K562 (cell line): ENCODE data around the gene MAST4. TPM values are rescaled to one million over a fixed set of nuclear protein-coding genes. Genes with fewer than 3 reads are reported as not detected.

Experiments used
- ATAC-seq: fragments of 200-7000 bp; cut with Tn5 transposase; 3 replicates; pipeline ENCODE4 v1.9.1; 2020; ENCODE audit warnings: moderate library complexity
- BruUV-seq: library from RNA; stranded (reverse); fragments of 400-500 nt; replicated peaks from 2 replicates; lab custom pipeline; 2021; lab: Mats Ljungman, UMichigan
- CTCF ChIA-PET: fragments of 300-600 bp; formaldehyde crosslinking; extraction: SDS; loops from one replicate; lab custom pipeline; 2021; ENCODE audit warnings: low intra/inter-chr PET ratio; lab: Yijun Ruan, JAX
- POLR2A ChIA-PET: fragments of 300-600, 350-650 bp; sonication (Branson Sonifier 250); formaldehyde crosslinking; extraction: SDS; loops from one replicate; lab custom pipeline; 2021; ENCODE audit warnings: antibody characterized with exemption, inconsistent platforms; lab: Yijun Ruan, JAX
- DNase-seq, 4 experiments: peaks; one replicate each; pipeline versions ENCODE4 v3.0.0 to v3.0.0-alpha.2; 2011 to 2018; ENCODE audit warnings: low spot score in 3 of 4, mixed read lengths in 3 of 4; ENCODE audit errors: extremely low read depth in 1 of 4
- FAIRE-seq: peaks from 2 replicates; lab custom pipeline; 2011; peaks lifted over from hg19 to GRCh38; lab: Jason Lieb, UNC
- H2AFZ ChIP-seq: 2 replicates; pipeline ENCODE4 v1.6.0; 2011; ENCODE audit warnings: low read depth, low read length, control low read depth, inconsistent platforms
- H3K27ac ChIP-seq: fragments of 200-600 bp; 3 replicates; pipeline ENCODE4 v1.8.0; 2011; ENCODE audit warnings: low read depth, mild to moderate bottlenecking, control low read depth, inconsistent platforms, low read length, moderate library complexity, mixed read lengths; ENCODE audit errors: extremely low read depth
- H3K27me3 ChIP-seq, 2 experiments: fragments of 300-600 bp in 1 of 2; 2 replicates in 1 of 2; 3 replicates in 1 of 2; pipeline versions ENCODE4 v1.6.0 to v1.8.0; 2011; ENCODE audit warnings: inconsistent platforms in 2 of 2, low read length in 2 of 2, mild to moderate bottlenecking in 1 of 2, mixed read lengths in 1 of 2, moderate library complexity in 1 of 2; ENCODE audit not compliant: control insufficient read depth in 2 of 2, insufficient read depth in 2 of 2
- H3K36me3 ChIP-seq: fragments of 300-600 bp; 3 replicates; pipeline ENCODE4 v1.8.0; 2011; ENCODE audit warnings: mild to moderate bottlenecking, low read length, inconsistent platforms; ENCODE audit not compliant: control insufficient read depth, insufficient read depth
- H3K4me1 ChIP-seq, 2 experiments: fragments of 200-600 bp in 1 of 2; replicated peaks in 1 of 2; 2 replicates in 1 of 2; 3 replicates in 1 of 2; pipeline versions ENCODE4 v1.5.1 to v1.8.0; 2011; ENCODE audit warnings: inconsistent platforms in 2 of 2, low read length in 2 of 2, mild to moderate bottlenecking in 1 of 2, mixed read lengths in 1 of 2, moderate library complexity in 1 of 2; ENCODE audit not compliant: control insufficient read depth in 2 of 2, insufficient read depth in 2 of 2
- H3K4me2 ChIP-seq: 2 replicates; pipeline ENCODE4 v1.6.1; 2011; ENCODE audit warnings: low read length, control low read depth, inconsistent platforms, mixed read lengths; ENCODE audit not compliant: insufficient read depth
- H3K4me3 ChIP-seq: fragments of 200-600 bp; sonication (generic), shearing (Covaris generic); 2 replicates; pipeline ENCODE4 v1.5.1; 2016; ENCODE audit warnings: control low read depth, inconsistent platforms
- H3K79me2 ChIP-seq: fragments of 200-600 bp; 3 replicates; pipeline ENCODE4 v1.8.0; 2011; ENCODE audit warnings: low read length, inconsistent platforms; ENCODE audit not compliant: control insufficient read depth, insufficient read depth
- H3K9ac ChIP-seq, 2 experiments: 2 replicates each; pipeline versions ENCODE4 v1.6.0 to v1.6.1; 2011; ENCODE audit warnings: low read depth in 2 of 2, low read length in 2 of 2, control low read depth in 1 of 2, inconsistent platforms in 1 of 2, mild to moderate bottlenecking in 1 of 2, mixed read lengths in 1 of 2; ENCODE audit not compliant: insufficient read depth in 1 of 2
- H3K9me1 ChIP-seq: one replicate; pipeline ENCODE4 v1.6.0; 2011; ENCODE audit warnings: inconsistent platforms, mild to moderate bottlenecking, low read length, moderate library complexity; ENCODE audit not compliant: control insufficient read depth, insufficient read depth
- H3K9me3 ChIP-seq: replicated peaks from 2 replicates; pipeline ENCODE4 v1.5.1; 2011; ENCODE audit warnings: low read depth, low read length, inconsistent platforms; ENCODE audit not compliant: control insufficient read depth, insufficient read depth
- H4K20me1 ChIP-seq: replicated peaks from 2 replicates; pipeline ENCODE4 v1.6.1; 2011; ENCODE audit warnings: low read length, inconsistent platforms, mixed read lengths; ENCODE audit not compliant: control insufficient read depth, insufficient read depth
- CLOCK ChIP-seq: fragments of 250-450 bp; sonication (Bioruptor Pico); IDR thresholded peaks from 2 replicates; pipeline ENCODE4 v1.4.0; 2020; ENCODE audit warnings: mild to moderate bottlenecking, moderate library complexity, borderline replicate concordance
- ELF1 ChIP-seq: fragments of 200-800 bp; sonication (Bioruptor generic); IDR thresholded peaks from 2 replicates; pipeline ENCODE4 v1.6.1; 2016; ENCODE audit warnings: missing genetic modification characterization, missing compliant biosample characterization
- EZH2 ChIP-seq: IDR thresholded peaks from 2 replicates; pipeline ENCODE4 v1.6.1; 2012; ENCODE audit warnings: low read depth, mild to moderate bottlenecking, inconsistent platforms, low read length, borderline replicate concordance
- NCOA6 ChIP-seq: fragments of 450-650 bp; IDR thresholded peaks from 2 replicates; pipeline ENCODE4 v1.6.1; 2017; ENCODE audit warnings: mild to moderate bottlenecking
- RBM34 ChIP-seq: fragments of 200-400 bp; formaldehyde crosslinking; IDR thresholded peaks from 2 replicates; pipeline ENCODE4 v1.6.1; 2018; ENCODE audit warnings: low read length, borderline replicate concordance; ENCODE audit not compliant: insufficient read depth
- WGBS: fragments of 100-300 bp; shearing (Covaris generic); methylation state at CpG from one replicate; pipeline ENCODE4 v1.1.6; 2016; ENCODE audit warnings: low coverage, mixed read lengths; ENCODE audit not compliant: insufficient coverage; ENCODE audit errors: missing lambda C conversion rate; 5-methylcytosine and 5-hydroxymethylcytosine counted together
- in situ Hi-C: fragments of 300-500 bp; cut with MboI; formaldehyde crosslinking; loops from 4 replicates; pipeline ENCODE4 v1.15.0; 2018; ENCODE audit warnings: inconsistent platforms, mixed read lengths
- intact Hi-C: fragments of 100-400 bp; cut with micrococcal nuclease; formaldehyde crosslinking; loops from 2 replicates; pipeline ENCODE4 v1.14.2; 2022
- polyA plus RNA-seq, 8 experiments: library from polyadenylated mRNA; depleted of rRNA in 4 of 8; stranded (reverse) in 5 of 8; unstranded in 3 of 8; fragments of >200 nt; fragmentation: Nextera tagmentation in 2 of 8; fragmentation: Illumina TruSeq in 1 of 8; extraction: Ambion mirVana in 2 of 8; extraction: Trizol in 1 of 8; gene quantifications; 2 replicates each; pipeline versions ENCODE4 v1.2.1 to v1.2.3, GENCODE V29; 2011 to 2014; ENCODE audit warnings: inconsistent platforms in 1 of 8, missing spikeins in 1 of 8
- total RNA-seq, 7 experiments: library from RNA; depleted of rRNA in 6 of 7; stranded (reverse); fragments of >200 nt in 6 of 7; fragmentation: Illumina TruSeq in 2 of 7; extraction: Trizol in 2 of 7; gene quantifications; 2 replicates each; pipeline versions ENCODE4 v1.2.1 to v1.2.3, GENCODE V29; 2011 to 2021; ENCODE audit warnings: low replicate concordance in 1 of 7

MAST4 gene
- total and polyA plus RNA-seq, 9 of the 15 experiments (the other 6 are each of a cell fraction or from before 2014, with no cell fraction given): 0.88 to 10.1 (median 5.2) TPM

- TF ChIP-seq CLOCK: no peak
- no peak for TF ChIP-seq EZH2
These were observed 485.1 kb downstream of the MAST4 start (continued) for GRCh38 chr5:67081261-67081660.

- H2AFZ ChIP-seq: no peak overlapping the region
- 100% methylated on average over 1 of the region's 1 CpG for WGBS
- no peaks in the 10 kb centered on the region for H3K9me3 ChIP-seq
- H3K27me3 ChIP-seq: no peaks in the 10 kb centered on the region
- BruUV-seq: no TSS peak
- DNase-seq (no peak), FAIRE-seq (no peak), ATAC-seq (no peak)
- no peaks in the 10 kb centered on the region for H3K36me3 ChIP-seq
- intact Hi-C loops: no loop called here
- ChIA-PET CTCF (no interaction called here), POLR2A (no interaction called here)
- no peaks in the 10 kb centered on the region for H4K20me1 ChIP-seq
- in situ Hi-C loops: no loop called here
- no peak overlapping the region for H3K4me2 ChIP-seq
- no peaks in the 10 kb centered on the region for H3K9me1 ChIP-seq
- H3K27ac ChIP-seq: no peak overlapping the region
- H3K4me1 ChIP-seq: no peaks in the 10 kb centered on the region
- TF ChIP-seq RBM34 (no peak), ELF1 (no peak), NCOA6 (no peak)
- H3K4me3 ChIP-seq: no peak overlapping the region
- H3K79me2 ChIP-seq: no peaks in the 10 kb centered on the region
- no peak overlapping the region for H3K9ac ChIP-seq
These were observed 486.7 kb downstream of the MAST4 start for GRCh38 chr5:67082941-67083340.
